AG09309 (cell line): ENCODE results near the gene C12orf50.
"Not testable (repeated sequence)": the region's sequence is repeated elsewhere in the genome, so short reads cannot be mapped to it uniquely, and the experiment has no call there.

ENCODE experiments used
- DNase-seq: peaks from one replicate; pipeline ENCODE4 v3.0.0-alpha.2; 2010; ENCODE audit warnings: low read depth
- H3K4me3 ChIP-seq: 2 replicates; pipeline ENCODE4 v1.5.1; 2011; ENCODE audit warnings: mild to moderate bottlenecking, low read depth, low read length, moderate library complexity; ENCODE audit not compliant: control insufficient read depth
- TF ChIP-seq, protein P1 (sequence below): IDR thresholded peaks from 2 replicates; pipeline ENCODE4 v1.5.1; 2011; ENCODE audit warnings: mild to moderate bottlenecking, low read depth, low read length, inconsistent platforms; ENCODE audit not compliant: insufficient read depth, control insufficient read depth; ENCODE audit errors: missing control alignments

The C12orf50 gene

DNA sequence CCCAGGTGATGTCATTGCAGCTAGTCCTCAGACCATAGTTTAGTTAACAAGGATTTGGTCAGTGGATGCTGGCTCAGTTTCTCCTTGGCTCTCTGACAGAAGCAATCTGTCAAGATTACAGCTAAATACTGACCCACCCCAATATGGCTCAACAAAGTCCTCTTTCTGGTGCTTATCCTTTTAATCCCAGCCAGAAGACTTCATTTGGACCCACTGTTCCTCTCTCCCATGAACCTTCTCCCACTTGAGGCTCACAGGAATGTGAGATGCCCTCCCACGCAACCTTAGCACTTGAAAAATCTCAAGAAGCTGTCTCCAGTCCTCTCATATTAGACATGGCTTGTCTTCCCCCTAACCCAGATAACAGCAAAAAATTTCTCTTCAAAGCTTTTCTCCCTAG is 47.7 kb downstream of the C12orf50 start:
- H3K4me3 ChIP-seq: no peak overlapping the region
- TF ChIP-seq, protein P1, sequence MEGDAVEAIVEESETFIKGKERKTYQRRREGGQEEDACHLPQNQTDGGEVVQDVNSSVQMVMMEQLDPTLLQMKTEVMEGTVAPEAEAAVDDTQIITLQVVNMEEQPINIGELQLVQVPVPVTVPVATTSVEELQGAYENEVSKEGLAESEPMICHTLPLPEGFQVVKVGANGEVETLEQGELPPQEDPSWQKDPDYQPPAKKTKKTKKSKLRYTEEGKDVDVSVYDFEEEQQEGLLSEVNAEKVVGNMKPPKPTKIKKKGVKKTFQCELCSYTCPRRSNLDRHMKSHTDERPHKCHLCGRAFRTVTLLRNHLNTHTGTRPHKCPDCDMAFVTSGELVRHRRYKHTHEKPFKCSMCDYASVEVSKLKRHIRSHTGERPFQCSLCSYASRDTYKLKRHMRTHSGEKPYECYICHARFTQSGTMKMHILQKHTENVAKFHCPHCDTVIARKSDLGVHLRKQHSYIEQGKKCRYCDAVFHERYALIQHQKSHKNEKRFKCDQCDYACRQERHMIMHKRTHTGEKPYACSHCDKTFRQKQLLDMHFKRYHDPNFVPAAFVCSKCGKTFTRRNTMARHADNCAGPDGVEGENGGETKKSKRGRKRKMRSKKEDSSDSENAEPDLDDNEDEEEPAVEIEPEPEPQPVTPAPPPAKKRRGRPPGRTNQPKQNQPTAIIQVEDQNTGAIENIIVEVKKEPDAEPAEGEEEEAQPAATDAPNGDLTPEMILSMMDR: no peak
- DNase-seq: no peak

DNA sequence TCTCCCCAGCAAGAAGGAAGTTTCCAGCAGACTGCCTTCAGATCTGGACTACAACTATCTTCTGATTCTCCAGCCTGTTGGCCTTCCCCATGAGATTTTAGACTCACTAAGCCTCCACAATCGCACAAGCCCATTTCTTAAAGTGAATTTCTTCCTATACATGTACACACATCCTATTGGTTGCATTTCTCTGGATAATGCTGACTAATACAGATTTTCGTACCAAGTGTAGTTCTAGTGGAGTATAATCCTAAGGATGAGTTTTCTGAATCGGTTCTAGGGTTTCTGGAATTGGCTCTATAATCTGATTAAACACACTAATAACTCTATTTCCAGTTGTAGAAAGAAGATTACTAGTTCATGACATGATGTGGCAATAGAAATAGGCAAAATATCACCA is 53.3 kb downstream of the C12orf50 start:
- TF ChIP-seq, protein P1: no peak
- H3K4me3 ChIP-seq: no peak overlapping the region
- DNase-seq: no peak

DNA sequence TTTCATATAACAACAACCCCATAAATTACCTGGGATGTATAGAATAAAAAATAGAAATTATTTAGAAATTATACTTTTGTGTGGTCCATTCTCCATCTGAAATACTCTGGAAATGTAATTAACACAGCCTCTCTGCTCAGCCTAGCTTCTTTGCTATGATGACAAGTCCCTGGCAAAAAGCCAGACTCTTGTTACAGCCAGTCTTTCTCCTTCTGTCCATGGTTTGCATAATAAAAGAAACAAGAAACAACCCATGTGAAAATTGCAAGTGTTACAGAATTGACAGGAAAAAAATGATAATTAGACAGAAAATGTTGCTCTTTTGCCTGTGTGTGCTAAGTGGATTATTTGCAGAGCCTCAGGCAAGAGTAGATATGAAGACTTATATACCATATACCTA is 61.3 kb downstream of the C12orf50 start:
- no peak overlapping the region for H3K4me3 ChIP-seq
- TF ChIP-seq, protein P1: no peak
- no peak for DNase-seq

DNA sequence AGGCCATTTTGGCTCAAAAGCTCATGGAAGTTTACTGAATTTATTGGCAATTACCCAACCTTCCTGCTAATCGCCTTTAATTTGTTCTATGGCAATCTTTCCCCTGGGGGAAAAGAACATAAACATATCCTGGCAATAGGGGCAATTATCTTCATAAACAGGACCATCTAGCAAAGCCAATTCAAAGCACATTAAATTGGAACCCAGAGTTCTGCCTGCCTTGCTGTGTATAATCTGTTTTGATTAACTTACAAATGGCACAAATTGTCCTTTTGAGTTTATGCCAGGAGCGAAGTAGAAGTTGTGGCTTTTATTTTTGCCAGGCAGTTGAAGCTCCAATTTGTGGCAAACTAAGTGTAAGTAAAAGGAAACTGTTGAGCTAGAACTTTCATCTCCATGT is 68.6 kb downstream of the C12orf50 start:
- TF ChIP-seq, protein P1: no peak
- DNase-seq: no peak
- H3K4me3 ChIP-seq: no peak overlapping the region

DNA sequence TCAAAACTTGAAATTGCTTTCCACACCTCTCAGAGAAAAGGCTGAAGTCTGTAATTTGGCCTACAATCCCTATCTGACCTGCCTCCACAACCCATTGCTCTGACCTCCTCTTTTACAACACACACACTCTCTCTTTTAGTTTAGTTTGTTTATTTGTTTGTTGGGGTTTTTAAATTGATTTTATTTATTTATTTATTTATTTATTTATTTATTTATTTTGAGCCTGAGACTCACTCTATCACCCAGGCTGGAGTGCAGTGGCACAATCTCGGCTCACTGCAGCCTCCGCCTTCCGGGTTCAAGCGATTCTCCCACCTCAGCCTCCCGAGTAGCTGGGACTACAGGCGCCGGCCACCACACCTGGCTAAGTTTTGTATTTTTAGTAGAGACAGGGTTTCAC is 75.2 kb downstream of the C12orf50 start:
- DNase-seq: not testable (repeated sequence)

DNA sequence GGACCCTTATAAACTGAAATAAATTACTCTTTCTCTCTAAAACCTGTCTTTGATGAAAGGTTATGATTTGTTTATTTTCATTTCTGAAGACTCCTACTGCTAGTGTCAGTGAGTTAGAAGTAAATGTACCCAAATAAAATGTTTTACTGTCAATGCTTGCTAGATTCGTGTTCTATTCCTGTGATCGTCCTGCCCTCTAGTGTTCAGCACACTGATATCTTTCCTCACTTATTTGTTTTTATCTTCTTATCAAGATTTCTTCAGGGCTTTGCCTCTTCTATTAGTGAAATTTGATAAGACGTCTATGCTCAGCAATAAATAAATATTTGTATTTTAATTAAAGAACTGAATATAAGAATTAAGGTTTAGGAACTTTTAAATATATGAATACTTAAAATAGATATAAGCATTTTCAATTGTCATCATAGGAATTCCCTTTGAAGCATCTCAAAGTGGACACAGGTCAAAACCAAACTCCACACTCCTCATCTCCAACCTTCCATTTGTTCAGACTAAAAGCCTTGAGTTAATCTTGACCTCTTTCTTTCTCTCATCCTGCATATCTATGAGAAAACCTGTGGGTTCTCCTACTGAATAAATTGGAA is 75.8 kb downstream of the C12orf50 start:
- peak; percentile 13 for DNase-seq
- no peak overlapping the region for H3K4me3 ChIP-seq
- TF ChIP-seq, protein P1: peak; percentile 59

More for the DNA sequence above, 75.2 kb downstream of the C12orf50 start:
- H3K4me3 ChIP-seq: not testable (repeated sequence)

DNA sequence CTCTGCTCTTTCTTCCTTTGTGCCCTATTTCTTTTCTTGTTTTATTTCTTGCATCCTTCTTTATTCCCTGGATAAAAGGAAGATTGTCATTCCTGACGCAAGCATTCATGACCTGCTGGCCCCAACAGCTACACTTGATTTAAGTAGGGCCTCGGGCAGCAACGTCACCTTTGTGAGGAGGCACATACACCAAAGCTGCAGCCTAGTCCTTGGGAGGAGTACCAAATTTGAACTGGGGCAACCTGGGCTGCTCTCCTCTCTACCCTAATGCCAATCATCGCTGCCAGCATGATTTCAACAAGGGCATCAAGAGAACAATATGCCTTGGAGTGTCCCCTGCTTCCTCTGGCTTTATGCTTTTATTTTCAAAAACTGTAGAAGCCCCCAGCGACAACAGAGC is 76.4 kb downstream of the C12orf50 start:
- H3K4me3 ChIP-seq: no peak overlapping the region
- DNase-seq: no peak
- TF ChIP-seq, protein P1: no peak
